ENCODE measurements around the gene DNM3. TPM values are rescaled to one million over a fixed set of nuclear protein-coding genes. Genes with fewer than 3 reads are reported as not detected.

The DNM3 gene
- total RNA-seq, 1 donor from 2014 or later, result 1.3 TPM

- intact Hi-C loops (cut with micrococcal nuclease), result no loop called here
These were observed 24.9 kb upstream of the DNM3 start for GRCh38 chr1:171816300-171816901.

GRCh38 chr1:171817511-171818265 is 23.6 kb upstream of the DNM3 start:
- intact Hi-C loops (cut with micrococcal nuclease), result no loop called here

GRCh38 chr1:171819946-171820345 is 21.4 kb upstream of the DNM3 start:
- intact Hi-C loops (cut with micrococcal nuclease), result no loop called here

- intact Hi-C loops (cut with micrococcal nuclease), result no loop called here
These were observed 14.3 kb upstream of the DNM3 start for GRCh38 chr1:171826973-171827372.

GRCh38 chr1:171828794-171829193 is 12.5 kb upstream of the DNM3 start:
- intact Hi-C loops (cut with micrococcal nuclease), result no loop called here

- intact Hi-C loops (cut with micrococcal nuclease), result no loop called here
These were observed 8.0 kb upstream of the DNM3 start for GRCh38 chr1:171833091-171833825.

- intact Hi-C loops (cut with micrococcal nuclease), result no loop called here
These were observed 6.5 kb upstream of the DNM3 start for GRCh38 chr1:171834821-171835220.

- intact Hi-C loops (cut with micrococcal nuclease), result no loop called here
These were observed 5.4 kb upstream of the DNM3 start for GRCh38 chr1:171835891-171836290.

- intact Hi-C loops (cut with micrococcal nuclease), result loop anchor here (1.0 to 10.0 kb wide), 5 partner anchors 40 to 690 kb away; partner anchors contain the start of genes METTL13, PRRC2C, SUCO and VAMP4
These were observed 848 bp downstream of the DNM3 start for GRCh38 chr1:171841931-171842761.

GRCh38 chr1:171844381-171844780 is 3.1 kb downstream of the DNM3 start:
- intact Hi-C loops (cut with micrococcal nuclease), result loop anchor here (5.0 to 10.0 kb wide), 4 partner anchors 42 to 688 kb away; partner anchors contain the start of genes PRRC2C, SUCO and VAMP4

- intact Hi-C loops (cut with micrococcal nuclease), result loop anchor here (10.0 kb wide), 1 partner anchor 101 kb away; the partner anchor contains the start of gene VAMP4
These were observed 4.7 kb downstream of the DNM3 start for GRCh38 chr1:171845998-171846397.

- intact Hi-C loops (cut with micrococcal nuclease), result loop anchor here (10.0 kb wide), 1 partner anchor 105 kb away; the partner anchor contains the start of gene VAMP4
These were observed 8.1 kb downstream of the DNM3 start for GRCh38 chr1:171849245-171849898.

- intact Hi-C loops (cut with micrococcal nuclease), result no loop called here
These were observed 9.5 kb downstream of the DNM3 start for GRCh38 chr1:171850651-171851350.

- intact Hi-C loops (cut with micrococcal nuclease), result no loop called here
These were observed 11.0 kb downstream of the DNM3 start for GRCh38 chr1:171852272-171852671.

- intact Hi-C loops (cut with micrococcal nuclease), result no loop called here
These were observed 14.1 kb downstream of the DNM3 start for GRCh38 chr1:171855381-171855780.

GRCh38 chr1:171858696-171859095 is 17.4 kb downstream of the DNM3 start:
- intact Hi-C loops (cut with micrococcal nuclease), result no loop called here

- intact Hi-C loops (cut with micrococcal nuclease), result no loop called here
These were observed 19.4 kb downstream of the DNM3 start for GRCh38 chr1:171860696-171861095.

- intact Hi-C loops (cut with micrococcal nuclease), result no loop called here
These were observed 22.2 kb downstream of the DNM3 start for GRCh38 chr1:171863531-171863930.

- intact Hi-C loops (cut with micrococcal nuclease), result no loop called here
These were observed 23.0 kb downstream of the DNM3 start for GRCh38 chr1:171864308-171864707.

GRCh38 chr1:171865106-171865505 is 23.8 kb downstream of the DNM3 start:
- intact Hi-C loops (cut with micrococcal nuclease), result no loop called here

Data from T-helper 2 cell treated with Interferon-gamma antibody and Interleukin-4, amounts not matched to agents 100 ng/mL and 5 ng/mL, for 36 hours (primary cell).